HCT116 (cell line): ENCODE data around the gene CDH5. TPM values are rescaled to one million over a fixed set of nuclear protein-coding genes. Genes with fewer than 3 reads are reported as not detected.

Experiments used
- ATAC-seq: fragments of 200-7000 bp; cut with Tn5 transposase; 2 replicates; pipeline ENCODE4 v1.9.1; 2020; ENCODE audit warnings: mild to moderate bottlenecking, moderate library complexity
- BruUV-seq: library from RNA; stranded (reverse); fragments of 400-500 nt; replicated peaks from 2 replicates; lab custom pipeline; 2021; lab: Mats Ljungman, UMichigan
- CTCF ChIA-PET: fragments of 300-600 bp; sonication (Branson Sonifier 250); formaldehyde crosslinking; loops from one replicate; lab custom pipeline; 2021; ENCODE audit warnings: antibody characterized with exemption; lab: Charles Lee
- POLR2A ChIA-PET: fragments of 300-600, 350-600 bp; sonication (Branson Sonifier 250); formaldehyde crosslinking; loops from one replicate; lab custom pipeline; 2021; ENCODE audit warnings: antibody characterized with exemption; lab: Charles Lee
- RAD21 ChIA-PET, 2 experiments: fragments of 300-600 bp; sonication (Branson Sonifier 250); formaldehyde crosslinking; loops; one replicate each; lab custom pipeline; 2023; ENCODE audit warnings: low total read pairs in 2 of 2; ENCODE audit not compliant: uncharacterized antibody in 2 of 2, unreplicated experiment in 2 of 2, low non-redundant PET in 1 of 2; lab: Charles Lee
- DNase-seq: peaks from one replicate; pipeline ENCODE4 v3.0.0-alpha.2; 2010; ENCODE audit warnings: low read depth, low spot score
- H2AFZ ChIP-seq: fragments of 200-600 bp; shearing (Covaris generic), sonication (generic); 2 replicates; pipeline ENCODE4 v1.6.1; 2017; ENCODE audit warnings: low read depth, mixed run types, mixed read lengths, antibody characterized with exemption, low read length; ENCODE audit not compliant: poor library complexity, severe bottlenecking
- H3K27ac ChIP-seq: 2 replicates; pipeline ENCODE4 v1.5.1; 2012; ENCODE audit warnings: low read depth, low read length
- H3K27me3 ChIP-seq: fragments of 200-600 bp; sonication (generic); 2 replicates; pipeline ENCODE4 v1.6.1; 2016; ENCODE audit warnings: mixed run types, low read length, mixed read lengths; ENCODE audit not compliant: insufficient read depth
- H3K36me3 ChIP-seq, 2 experiments: fragments of 200-500 bp in 1 of 2; fragments of 200-600 bp in 1 of 2; sonication (Bioruptor generic) in 1 of 2; sonication (generic) in 1 of 2; 2 replicates each; pipeline versions ENCODE4 v1.5.1 to v1.6.1; 2014 to 2016; ENCODE audit warnings: low read length in 2 of 2, inconsistent platforms in 1 of 2, mixed read lengths in 1 of 2, mixed run types in 1 of 2; ENCODE audit not compliant: insufficient read depth in 2 of 2, control insufficient read depth in 1 of 2
- H3K4me1 ChIP-seq, 2 experiments: fragments of 200-600 bp in 1 of 2; sonication (generic) in 1 of 2; 2 replicates each; pipeline versions ENCODE4 v1.5.1 to v1.6.1; 2012 to 2017; ENCODE audit warnings: low read length in 2 of 2, inconsistent platforms in 1 of 2, mild to moderate bottlenecking in 1 of 2, mixed read lengths in 1 of 2, mixed run types in 1 of 2, moderate library complexity in 1 of 2; ENCODE audit not compliant: insufficient read depth in 2 of 2, control insufficient read depth in 1 of 2
- H3K4me2 ChIP-seq: fragments of 200-600 bp; sonication (generic); 2 replicates; pipeline ENCODE4 v1.6.1; 2017; ENCODE audit warnings: mixed run types, low read length, mixed read lengths
- H3K4me3 ChIP-seq, 2 experiments: fragments of 200-600 bp in 1 of 2; sonication (generic) in 1 of 2; replicated peaks in 1 of 2; 2 replicates each; pipeline ENCODE4 v1.5.1; 2011 to 2016; ENCODE audit warnings: low read length in 2 of 2, control low read depth in 1 of 2, low read depth in 1 of 2, mild to moderate bottlenecking in 1 of 2, mixed read lengths in 1 of 2, mixed run types in 1 of 2
- H3K79me2 ChIP-seq: fragments of 200-600 bp; sonication (generic); 2 replicates; pipeline ENCODE4 v1.6.1; 2017; ENCODE audit warnings: mild to moderate bottlenecking, mixed run types, low read length, moderate library complexity, mixed read lengths; ENCODE audit not compliant: insufficient read depth
- H3K9ac ChIP-seq: fragments of 200-600 bp; sonication (generic); 2 replicates; pipeline ENCODE4 v1.6.1; 2016; ENCODE audit warnings: low read length, mixed read lengths
- H3K9me2 ChIP-seq: fragments of 200-600 bp; sonication (generic), shearing (Covaris generic); 2 replicates; pipeline ENCODE4 v1.6.1; 2017; ENCODE audit warnings: mixed run types, mild to moderate bottlenecking, moderate library complexity; ENCODE audit not compliant: insufficient read depth
- H3K9me3 ChIP-seq, 2 experiments: fragments of 200-500 bp in 1 of 2; fragments of 200-600 bp in 1 of 2; sonication (Bioruptor generic) in 1 of 2; sonication (generic) in 1 of 2; 2 replicates each; pipeline ENCODE4 v1.6.1; 2014 to 2017; ENCODE audit warnings: low read length in 2 of 2, mixed read lengths in 2 of 2, inconsistent platforms in 1 of 2, low read depth in 1 of 2, mild to moderate bottlenecking in 1 of 2, mixed run types in 1 of 2, moderate library complexity in 1 of 2; ENCODE audit not compliant: control insufficient read depth in 1 of 2, insufficient read depth in 1 of 2
- H4K20me1 ChIP-seq: fragments of 200-600 bp; sonication (generic), shearing (Covaris generic); 2 replicates; pipeline ENCODE4 v1.6.1; 2017; ENCODE audit warnings: mixed run types, mild to moderate bottlenecking, moderate library complexity; ENCODE audit not compliant: insufficient read depth
- EGR1 ChIP-seq: IDR thresholded peaks from 2 replicates; pipeline ENCODE4 v1.6.1; 2012; ENCODE audit warnings: low read depth
- EZH2 ChIP-seq: fragments of 200-600 bp; sonication (generic); IDR thresholded peaks from 2 replicates; pipeline ENCODE4 v1.6.1; 2017; ENCODE audit warnings: antibody characterized with exemption, mixed run types
- FOSL1 ChIP-seq: IDR thresholded peaks from 2 replicates; pipeline ENCODE4 v1.6.1; 2012; ENCODE audit warnings: low read depth
- JUND ChIP-seq: IDR thresholded peaks from 2 replicates; pipeline ENCODE4 v1.6.1; 2012
- POLR2A ChIP-seq: IDR thresholded peaks from 2 replicates; pipeline ENCODE4 v1.7.0; 2011; ENCODE audit warnings: borderline replicate concordance; ENCODE audit not compliant: insufficient read depth, insufficient read length; ENCODE audit errors: extremely low read depth
- POLR2AphosphoS5 ChIP-seq: IDR thresholded peaks from 2 replicates; pipeline ENCODE4 v1.6.1; 2011; ENCODE audit warnings: mild to moderate bottlenecking, low read depth, low read length, moderate library complexity
- RAD21 ChIP-seq: IDR thresholded peaks from 2 replicates; pipeline ENCODE4 v1.6.1; 2012; ENCODE audit warnings: low read depth, mild to moderate bottlenecking
- SIN3A ChIP-seq: IDR thresholded peaks from 2 replicates; pipeline ENCODE4 v1.6.1; 2012; ENCODE audit warnings: low read depth
- SP1 ChIP-seq: IDR thresholded peaks from 2 replicates; pipeline ENCODE4 v1.6.1; 2012; ENCODE audit warnings: low read depth
- SRF ChIP-seq: IDR thresholded peaks from 2 replicates; pipeline ENCODE4 v1.6.1; 2012; ENCODE audit warnings: low read depth
- TCF7L2 ChIP-seq: IDR thresholded peaks from 2 replicates; pipeline ENCODE4 v1.7.0; 2011; ENCODE audit warnings: borderline replicate concordance, inconsistent platforms; ENCODE audit not compliant: insufficient read depth, insufficient read length; ENCODE audit errors: extremely low read depth
- ZFX ChIP-seq: fragments of 450-650 bp; IDR thresholded peaks from 2 replicates; pipeline ENCODE4 v1.6.1; 2017
- intact Hi-C: fragments of 100-400 bp; cut with micrococcal nuclease; formaldehyde crosslinking; loops from 2 replicates; pipeline ENCODE4 v1.10.0; 2022
- total RNA-seq: library from RNA; stranded (reverse); gene quantifications from one replicate; pipeline ENCODE4 v1.2.1, GENCODE V29; 2021; ENCODE audit not compliant: unreplicated experiment
- TF ChIP-seq, protein P1 (sequence below): IDR thresholded peaks from 2 replicates; pipeline ENCODE4 v1.6.1; 2012
- TF ChIP-seq, protein P2 (sequence below): IDR thresholded peaks from 2 replicates; pipeline ENCODE4 v1.6.1; 2011; ENCODE audit warnings: mild to moderate bottlenecking, low read length, moderate library complexity; ENCODE audit not compliant: insufficient replicate concordance; ENCODE audit errors: extremely low read depth

Gene CDH5
- total RNA-seq, 1 experiment from 2014 or later = 0.15 TPM

DNA sequence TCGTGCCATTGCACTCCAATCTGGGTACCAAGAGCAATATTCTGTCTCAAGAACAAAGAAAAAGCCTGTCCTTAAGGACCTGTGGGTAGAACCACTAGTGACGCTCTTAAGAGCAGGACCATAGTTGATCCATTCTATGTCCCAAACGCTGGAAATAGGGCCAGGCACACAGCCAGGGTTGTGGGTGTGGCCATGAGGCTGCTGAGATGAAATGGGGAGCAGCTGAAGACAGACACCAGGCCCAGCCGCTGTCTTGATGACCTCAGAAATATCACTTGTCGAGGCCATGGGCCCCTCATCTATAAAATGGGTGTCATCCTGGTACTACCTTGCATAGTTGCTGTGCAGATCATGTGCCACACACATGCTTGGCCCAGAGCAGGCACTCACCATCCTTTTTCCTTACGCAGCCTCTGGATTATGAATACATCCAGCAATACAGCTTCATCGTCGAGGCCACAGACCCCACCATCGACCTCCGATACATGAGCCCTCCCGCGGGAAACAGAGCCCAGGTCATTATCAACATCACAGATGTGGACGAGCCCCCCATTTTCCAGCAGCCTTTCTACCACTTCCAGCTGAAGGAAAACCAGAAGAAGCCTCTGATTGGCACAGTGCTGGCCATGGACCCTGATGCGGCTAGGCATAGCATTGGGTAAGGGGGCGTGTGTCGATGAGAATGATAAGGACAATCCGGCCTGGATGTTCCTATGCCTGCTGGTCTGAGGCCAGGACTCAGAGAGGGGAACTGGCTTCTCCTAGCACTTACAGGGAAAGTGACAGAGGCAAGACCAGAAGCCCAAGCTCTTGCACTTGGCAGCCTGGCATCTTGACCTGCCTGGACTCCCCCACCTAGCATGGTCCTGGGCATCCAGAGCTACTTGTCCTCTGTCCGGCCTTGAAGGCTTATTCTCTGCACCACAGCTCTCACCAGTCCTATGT is 25.5 kb downstream of the CDH5 start:
- intact Hi-C loops = no loop called here
- ChIA-PET POLR2A (no interaction called here), CTCF (no interaction called here), RAD21 (no interaction called here)
- no TSS peak for BruUV-seq
- no peaks in the 10 kb centered on the region for H3K79me2 ChIP-seq
- H3K4me2 ChIP-seq = no peak overlapping the region
- no peaks in the 10 kb centered on the region; the same call in 1 of the 2 replicates for H3K27me3 ChIP-seq
- no peaks in the 10 kb centered on the region for H3K9me3 ChIP-seq
- no peaks in the 10 kb centered on the region for H3K9me2 ChIP-seq
- no peaks in the 10 kb centered on the region for H4K20me1 ChIP-seq
- no peak overlapping the region for H3K27ac ChIP-seq
- TF ChIP-seq SRF (no peak), SP1 (no peak), POLR2AphosphoS5 (no peak), POLR2A (no peak)
- H2AFZ ChIP-seq = no peak overlapping the region
- ATAC-seq = no peak
- no peak for DNase-seq
- H3K9ac ChIP-seq = no peak overlapping the region
- no peaks in the 10 kb centered on the region for H3K36me3 ChIP-seq
- no peaks in the 10 kb centered on the region for H3K4me1 ChIP-seq
- no peak overlapping the region for H3K4me3 ChIP-seq

DNA sequence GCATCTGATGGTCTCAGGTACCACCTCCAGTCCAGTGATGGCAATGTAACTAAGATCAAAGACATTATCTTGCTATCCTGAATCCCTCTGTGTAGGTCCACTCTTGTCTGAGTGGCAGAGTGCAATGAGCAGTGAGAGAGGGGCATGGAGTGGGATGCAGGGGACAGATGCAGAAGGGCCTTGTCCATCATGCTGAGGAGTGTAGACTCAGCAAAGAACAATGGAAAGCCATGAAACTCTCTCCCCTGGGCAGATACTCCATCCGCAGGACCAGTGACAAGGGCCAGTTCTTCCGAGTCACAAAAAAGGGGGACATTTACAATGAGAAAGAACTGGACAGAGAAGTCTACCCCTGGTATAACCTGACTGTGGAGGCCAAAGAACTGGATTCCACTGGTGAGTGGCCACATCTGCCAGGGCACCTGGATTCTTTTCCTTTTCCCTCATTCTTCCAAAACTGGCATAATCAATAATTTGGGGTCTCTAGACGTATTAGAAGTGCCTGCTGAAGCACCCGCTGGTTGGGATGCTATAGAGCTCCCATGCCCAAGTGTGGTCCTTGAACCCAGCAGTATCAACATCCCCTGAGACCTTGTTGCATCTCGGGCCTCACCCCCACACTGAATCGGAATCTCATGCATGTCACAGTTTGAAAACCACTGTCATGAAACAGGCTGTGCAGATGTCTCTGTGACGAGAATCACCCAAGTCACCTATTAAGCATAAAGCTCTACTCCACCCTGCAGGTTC is 29.5 kb downstream of the CDH5 start:
- intact Hi-C loops = no loop called here
- BruUV-seq = no TSS peak
- DNase-seq (no peak), ATAC-seq (no peak)
- CTCF ChIA-PET = interaction anchor here (1.1 to 1.5 kb wide), 3 partner anchors 9 to 38 kb away, joined by 3 to 6 read pairs (median 3); no protein-coding TSS in a partner anchor
- Histone ChIP-seq H3K9me3 (no peaks in the 10 kb centered on the region), H3K4me1 (no peaks in the 10 kb centered on the region), H3K36me3 (no peaks in the 10 kb centered on the region), H3K4me2 (no peak overlapping the region), H3K9me2 (no peaks in the 10 kb centered on the region), H2AFZ (no peak overlapping the region), H3K9ac (no peak overlapping the region), H3K27ac (no peak overlapping the region), H4K20me1 (no peaks in the 10 kb centered on the region), H3K27me3 (no peaks in the 10 kb centered on the region; the same call in 1 of the 2 replicates), H3K4me3 (no peak overlapping the region), H3K79me2 (no peaks in the 10 kb centered on the region)
- POLR2A ChIA-PET = no interaction called here
- RAD21 ChIA-PET = no interaction called here
- TF ChIP-seq EGR1 (no peak), SIN3A (no peak), RAD21 (no peak), EZH2 (no peak), JUND (no peak), POLR2AphosphoS5 (no peak), POLR2A (no peak), FOSL1 (no peak), ZFX (no peak), TCF7L2 (no peak)
- TF ChIP-seq, protein P1, sequence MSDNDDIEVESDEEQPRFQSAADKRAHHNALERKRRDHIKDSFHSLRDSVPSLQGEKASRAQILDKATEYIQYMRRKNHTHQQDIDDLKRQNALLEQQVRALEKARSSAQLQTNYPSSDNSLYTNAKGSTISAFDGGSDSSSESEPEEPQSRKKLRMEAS = no peak
- TF ChIP-seq, protein P2, sequence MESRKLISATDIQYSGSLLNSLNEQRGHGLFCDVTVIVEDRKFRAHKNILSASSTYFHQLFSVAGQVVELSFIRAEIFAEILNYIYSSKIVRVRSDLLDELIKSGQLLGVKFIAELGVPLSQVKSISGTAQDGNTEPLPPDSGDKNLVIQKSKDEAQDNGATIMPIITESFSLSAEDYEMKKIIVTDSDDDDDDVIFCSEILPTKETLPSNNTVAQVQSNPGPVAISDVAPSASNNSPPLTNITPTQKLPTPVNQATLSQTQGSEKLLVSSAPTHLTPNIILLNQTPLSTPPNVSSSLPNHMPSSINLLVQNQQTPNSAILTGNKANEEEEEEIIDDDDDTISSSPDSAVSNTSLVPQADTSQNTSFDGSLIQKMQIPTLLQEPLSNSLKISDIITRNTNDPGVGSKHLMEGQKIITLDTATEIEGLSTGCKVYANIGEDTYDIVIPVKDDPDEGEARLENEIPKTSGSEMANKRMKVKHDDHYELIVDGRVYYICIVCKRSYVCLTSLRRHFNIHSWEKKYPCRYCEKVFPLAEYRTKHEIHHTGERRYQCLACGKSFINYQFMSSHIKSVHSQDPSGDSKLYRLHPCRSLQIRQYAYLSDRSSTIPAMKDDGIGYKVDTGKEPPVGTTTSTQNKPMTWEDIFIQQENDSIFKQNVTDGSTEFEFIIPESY = no peak
